Upper lobe of right lung (tissue), 1 donor: ENCODE results near the gene PDILT. TPM values are rescaled to one million over a fixed set of nuclear protein-coding genes. Genes with fewer than 3 reads are reported as not detected.

Source experiments
- ATAC-seq: fragments of 200-7000 bp; cut with Tn5 transposase; one replicate; pipeline ENCODE4 v1.9.1; 2020; ENCODE audit warnings: mild to moderate bottlenecking, moderate library complexity
- DNase-seq: peaks from one replicate; pipeline ENCODE4 v3.0.0-alpha.2; 2020
- H3K27ac ChIP-seq: fragments of 200-600 bp; one replicate; pipeline ENCODE4 v1.8.0; 2022
- H3K27me3 ChIP-seq: fragments of 200-600 bp; one replicate; pipeline ENCODE4 v1.8.0; 2022; ENCODE audit warnings: mild to moderate bottlenecking
- H3K36me3 ChIP-seq: fragments of 200-600 bp; one replicate; pipeline ENCODE4 v1.8.0; 2022
- H3K4me1 ChIP-seq: fragments of 200-600 bp; one replicate; pipeline ENCODE4 v1.8.0; 2022
- H3K4me3 ChIP-seq: fragments of 200-600 bp; one replicate; pipeline ENCODE4 v1.8.0; 2022; ENCODE audit warnings: mild to moderate bottlenecking
- H3K9me3 ChIP-seq: fragments of 200-600 bp; one replicate; pipeline ENCODE4 v1.8.0; 2022
- intact Hi-C: fragments of 100-400 bp; cut with DNase I; formaldehyde crosslinking; loops from one replicate; pipeline ENCODE4 v1.11.0; 2022
- total RNA-seq: library from RNA; stranded (reverse); fragmentation: NEBNext Ultra II Directional; extraction: Animal tissue kit (Norgen Biotek cat#: 25700); gene quantifications from one replicate; pipeline ENCODE4 v1.2.1, GENCODE V29; 2021
- TF ChIP-seq, protein P1 (sequence below): fragments of 200-600 bp; IDR thresholded peaks from one replicate; pipeline ENCODE4 v1.8.0; 2022; ENCODE audit warnings: antibody characterized with exemption
- donor health status: DM: no; HTN: yes; CAD: no; lungs with severe emphysema.

Gene PDILT
- total RNA-seq, 1 donor from 2014 or later, result not detected

DNA sequence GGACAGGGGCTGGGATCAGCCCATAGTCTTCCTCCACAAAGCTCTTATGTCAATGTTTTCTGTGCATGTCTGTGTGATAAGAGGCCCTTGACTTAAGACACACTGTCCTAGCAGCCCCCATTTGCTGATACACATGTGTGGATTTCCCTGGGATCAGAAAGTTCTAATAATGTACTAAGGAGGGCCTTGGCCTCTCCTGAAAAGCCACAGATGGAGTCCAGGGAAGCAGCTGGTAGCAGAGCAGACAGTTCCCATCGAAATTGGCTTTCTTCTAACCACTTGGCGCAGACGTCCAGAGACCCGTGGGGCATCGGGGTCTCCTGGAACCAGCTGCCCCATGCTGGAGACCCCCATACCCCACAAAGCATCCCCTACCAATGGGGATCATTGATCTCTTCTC is 72.9 kb downstream of the PDILT start:
- Histone ChIP-seq H3K27me3 (peaks cover 4% of the 10 kb centered on the region), H3K4me1 (no peaks in the 10 kb centered on the region), H3K9me3 (no peaks in the 10 kb centered on the region), H3K36me3 (no peaks in the 10 kb centered on the region), H3K27ac (no peak overlapping the region), H3K4me3 (no peak overlapping the region)
- DNase-seq, result no peak
- intact Hi-C loops, result no loop called here
- ATAC-seq, result no peak
- TF ChIP-seq, protein P1, sequence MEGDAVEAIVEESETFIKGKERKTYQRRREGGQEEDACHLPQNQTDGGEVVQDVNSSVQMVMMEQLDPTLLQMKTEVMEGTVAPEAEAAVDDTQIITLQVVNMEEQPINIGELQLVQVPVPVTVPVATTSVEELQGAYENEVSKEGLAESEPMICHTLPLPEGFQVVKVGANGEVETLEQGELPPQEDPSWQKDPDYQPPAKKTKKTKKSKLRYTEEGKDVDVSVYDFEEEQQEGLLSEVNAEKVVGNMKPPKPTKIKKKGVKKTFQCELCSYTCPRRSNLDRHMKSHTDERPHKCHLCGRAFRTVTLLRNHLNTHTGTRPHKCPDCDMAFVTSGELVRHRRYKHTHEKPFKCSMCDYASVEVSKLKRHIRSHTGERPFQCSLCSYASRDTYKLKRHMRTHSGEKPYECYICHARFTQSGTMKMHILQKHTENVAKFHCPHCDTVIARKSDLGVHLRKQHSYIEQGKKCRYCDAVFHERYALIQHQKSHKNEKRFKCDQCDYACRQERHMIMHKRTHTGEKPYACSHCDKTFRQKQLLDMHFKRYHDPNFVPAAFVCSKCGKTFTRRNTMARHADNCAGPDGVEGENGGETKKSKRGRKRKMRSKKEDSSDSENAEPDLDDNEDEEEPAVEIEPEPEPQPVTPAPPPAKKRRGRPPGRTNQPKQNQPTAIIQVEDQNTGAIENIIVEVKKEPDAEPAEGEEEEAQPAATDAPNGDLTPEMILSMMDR, result no peak

DNA sequence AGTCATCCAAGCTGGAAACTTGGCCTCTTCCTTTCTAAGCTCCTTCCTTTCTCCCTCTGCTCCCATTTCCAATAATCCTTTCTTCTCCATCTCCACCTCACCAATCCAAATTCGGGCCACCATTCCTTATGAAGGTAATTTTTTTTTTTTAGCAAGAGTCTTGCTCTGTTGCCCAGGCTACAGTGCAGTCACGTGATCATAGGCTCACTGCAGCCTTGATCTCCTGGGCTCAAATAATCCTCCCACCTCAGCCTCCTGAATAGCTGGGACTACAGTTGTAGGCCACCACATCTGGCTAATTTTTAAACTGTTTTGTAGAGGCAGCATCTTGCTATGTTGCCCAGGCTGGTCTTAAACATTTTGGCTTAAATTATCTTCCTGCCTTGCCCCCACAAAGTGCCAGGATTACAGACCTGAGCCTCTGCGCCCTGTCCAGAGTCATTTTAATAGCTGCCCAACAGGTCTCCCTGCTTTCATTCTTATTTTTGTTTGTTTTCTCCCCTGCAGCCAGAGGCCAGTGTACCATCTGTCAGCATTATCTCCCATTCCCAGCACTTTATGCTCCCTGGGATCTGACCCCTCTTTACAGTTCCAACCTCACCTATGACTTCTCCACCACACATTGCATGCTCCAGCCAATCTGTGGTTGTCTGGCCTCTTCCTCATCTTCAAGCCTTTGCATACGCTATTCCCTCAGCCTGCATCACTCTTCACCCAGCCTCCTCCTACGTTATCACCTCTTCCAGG is 75.0 kb downstream of the PDILT start:
- Histone ChIP-seq H3K9me3 (no peaks in the 10 kb centered on the region), H3K4me1 (no peaks in the 10 kb centered on the region), H3K4me3 (no peak overlapping the region), H3K36me3 (no peaks in the 10 kb centered on the region), H3K27ac (no peak overlapping the region), H3K27me3 (peaks cover 4% of the 10 kb centered on the region)
- DNase-seq, result no peak
- intact Hi-C loops, result no loop called here
- ATAC-seq, result no peak
- TF ChIP-seq, protein P1, result no peak

DNA sequence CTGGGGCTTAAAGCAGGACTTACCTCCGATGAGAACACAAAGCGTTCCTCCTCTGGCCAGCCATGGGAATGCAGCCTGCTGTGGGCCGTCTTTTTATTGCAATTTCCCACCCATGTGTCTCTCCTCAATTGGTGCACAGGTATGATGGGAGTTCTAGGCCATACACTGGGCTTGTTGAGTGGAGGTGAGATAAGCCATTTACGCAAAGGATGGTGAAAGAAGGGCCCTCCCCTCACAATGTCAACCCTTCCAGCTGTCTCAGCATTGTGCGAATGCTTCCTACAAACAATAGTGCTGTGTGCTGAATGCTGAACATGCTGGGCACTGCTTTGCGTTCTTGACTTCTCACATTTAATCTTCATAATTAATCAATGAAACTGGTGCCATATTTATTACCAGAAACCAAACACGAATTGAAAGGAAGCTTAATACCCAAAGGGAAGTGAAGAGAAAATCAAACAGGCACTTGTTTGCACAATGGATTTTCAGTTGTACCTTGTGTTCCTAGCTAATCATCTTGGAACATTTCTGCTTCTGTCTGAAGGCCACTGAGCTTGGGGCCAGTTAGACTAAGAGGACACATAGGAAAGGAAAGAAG is 77.0 kb downstream of the PDILT start, which contains the start of gene GP2:
Gene GP2, minus strand, starts transcription at position 70 of the 598 bp plus-strand sequence. CDS start 1,082 bp downstream, outside the sequence.
- no peak for DNase-seq
- Histone ChIP-seq H3K27me3 (peaks cover 4% of the 10 kb centered on the region), H3K36me3 (no peaks in the 10 kb centered on the region), H3K9me3 (no peaks in the 10 kb centered on the region), H3K4me1 (no peaks in the 10 kb centered on the region), H3K4me3 (no peak within 1 kb of the TSS), H3K27ac (no peak within 1 kb of the TSS)
- ATAC-seq, result no peak
- intact Hi-C loops, result no loop called here
- TF ChIP-seq, protein P1, result no peak

DNA sequence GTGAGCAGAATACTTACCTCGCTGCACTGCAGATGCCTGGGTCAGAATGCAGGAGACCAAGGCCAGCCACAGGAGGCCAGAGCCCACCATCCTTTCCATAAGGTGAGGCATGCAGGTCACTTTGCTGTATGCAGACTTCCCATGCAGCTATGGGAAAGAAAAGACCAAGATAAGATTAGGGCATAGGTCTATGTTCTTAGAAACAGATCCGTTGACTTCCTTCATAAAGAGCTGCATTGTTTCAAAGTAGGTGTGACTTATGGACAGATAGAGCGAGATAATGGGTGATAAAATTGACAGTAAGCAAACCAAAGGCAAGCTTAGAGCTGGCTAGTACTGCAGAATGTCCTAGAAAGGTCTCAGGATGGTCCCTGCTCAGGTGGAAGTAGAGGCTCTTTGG is 78.2 kb downstream of the PDILT start:
- ATAC-seq, result no peak
- Histone ChIP-seq H3K27ac (no peak overlapping the region), H3K9me3 (no peaks in the 10 kb centered on the region), H3K27me3 (peaks cover 4% of the 10 kb centered on the region), H3K36me3 (no peaks in the 10 kb centered on the region), H3K4me3 (no peak overlapping the region), H3K4me1 (no peaks in the 10 kb centered on the region)
- intact Hi-C loops, result no loop called here
- TF ChIP-seq, protein P1, result no peak
- DNase-seq, result no peak

DNA sequence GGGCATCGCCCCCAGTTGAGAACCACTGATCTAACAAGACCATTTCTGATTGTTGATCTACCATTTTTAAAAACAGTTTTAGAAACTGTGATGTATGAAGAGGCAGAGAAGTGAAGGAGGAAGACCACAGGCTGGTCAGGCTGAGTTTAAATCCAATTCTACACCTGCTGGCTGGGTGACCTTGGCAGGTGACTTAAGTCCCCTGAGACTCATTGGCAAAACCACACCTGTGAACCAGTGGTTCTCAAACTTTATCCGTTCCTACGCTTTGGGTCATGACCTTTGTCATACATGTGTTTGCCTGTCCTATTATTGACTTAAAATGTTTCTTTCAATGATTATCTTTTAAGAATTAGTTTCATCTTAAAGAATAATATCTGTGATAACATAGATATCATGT is 79.5 kb downstream of the PDILT start:
- H3K36me3 ChIP-seq, result no peaks in the 10 kb centered on the region

More for the DNA sequence above, 79.5 kb downstream of the PDILT start:
- no peak for DNase-seq
- ATAC-seq, result no peak
- H3K4me3 ChIP-seq, result no peak overlapping the region
- H3K27me3 ChIP-seq, result peaks cover 4% of the 10 kb centered on the region
- H3K27ac ChIP-seq, result no peak overlapping the region
- no peaks in the 10 kb centered on the region for H3K9me3 ChIP-seq
- intact Hi-C loops, result no loop called here
- no peaks in the 10 kb centered on the region for H3K4me1 ChIP-seq
- TF ChIP-seq, protein P1, result no peak
